GM19193 (cell line): ENCODE measurements around the gene ARHGAP28.

Experiments
- POLR2A ChIP-seq: IDR thresholded peaks from 4 replicates; pipeline ENCODE4 v1.6.1; 2011; ENCODE audit not compliant: insufficient read depth, insufficient read length; ENCODE audit errors: extremely low read depth

The ARHGAP28 gene

GRCh38 chr18:6748241-6748640 is 18.7 kb downstream of the ARHGAP28 start:
- no peak for TF ChIP-seq POLR2A

- TF ChIP-seq POLR2A, result no peak
Observed at GRCh38 chr18:6750411-6750810, 20.9 kb downstream of the ARHGAP28 start.

DNA sequence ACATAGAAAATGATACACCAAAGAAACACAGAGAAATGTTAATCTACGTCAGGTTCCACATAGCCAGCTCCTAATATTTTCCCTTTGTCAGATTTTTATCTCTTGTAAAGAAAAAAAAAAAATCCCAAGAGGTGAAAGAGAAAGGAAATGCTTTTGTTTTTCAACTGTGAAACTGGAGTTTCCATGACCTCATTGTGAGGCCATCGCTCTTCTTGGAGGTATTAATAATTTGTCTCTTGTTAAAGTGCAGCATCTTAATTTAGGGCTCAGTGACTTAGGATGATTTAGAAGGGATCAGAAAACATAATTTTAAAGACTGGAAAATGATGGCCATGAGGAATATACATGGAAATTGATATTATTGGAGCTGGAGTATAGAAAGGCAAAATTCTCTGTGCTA is 21.7 kb downstream of the ARHGAP28 start:
- TF ChIP-seq POLR2A, result no peak

DNA sequence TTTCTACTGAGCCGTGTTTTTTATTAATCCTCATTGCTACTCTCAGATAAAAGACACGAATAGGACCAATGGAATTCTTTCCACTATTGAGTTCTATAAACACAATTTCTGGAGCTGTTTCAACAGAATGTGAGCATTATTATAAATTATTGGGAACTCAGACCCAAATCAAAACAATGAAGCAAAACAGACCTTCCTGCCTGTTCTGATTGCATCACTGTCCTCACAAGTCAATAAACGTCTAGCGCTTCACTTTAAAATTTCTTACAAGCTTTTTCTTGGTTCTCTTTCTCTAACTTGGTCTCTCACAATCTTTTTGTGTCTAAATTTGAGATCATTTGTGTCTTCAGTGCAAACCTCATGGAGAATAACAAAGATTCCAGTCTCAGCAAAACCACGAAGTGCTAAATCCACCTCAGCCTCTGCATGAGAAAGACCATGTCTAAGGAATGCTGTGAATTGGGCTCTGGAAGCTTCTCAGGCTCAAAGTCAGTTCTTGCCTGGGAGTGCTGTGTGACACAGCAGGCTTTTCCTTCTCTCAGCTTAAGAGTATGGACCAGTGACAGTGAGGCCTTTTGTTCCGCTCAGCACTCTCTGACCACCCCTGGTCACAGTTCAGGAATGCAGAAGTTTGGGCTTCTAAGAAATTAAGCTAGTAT is 22.8 kb downstream of the ARHGAP28 start:
- TF ChIP-seq POLR2A, result no peak

DNA sequence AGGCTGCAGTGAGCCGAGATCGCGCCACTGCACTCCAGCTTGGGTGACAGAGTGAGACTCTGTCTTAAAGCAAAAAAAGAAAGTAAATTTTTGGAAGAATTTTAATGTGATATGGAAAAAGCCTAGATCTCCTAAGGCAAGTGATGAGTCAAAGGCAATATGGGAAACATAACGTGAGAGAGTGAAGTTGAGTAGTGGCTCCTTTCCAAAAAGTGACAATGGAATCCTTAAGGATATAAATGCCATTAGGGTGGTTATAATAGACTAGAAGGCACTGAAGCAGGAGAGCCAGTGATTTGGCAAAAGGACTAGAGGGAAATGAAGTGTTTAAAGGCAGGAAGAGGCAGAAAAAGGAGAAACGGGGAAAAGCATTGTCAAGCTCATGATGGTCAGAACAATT is 25.6 kb downstream of the ARHGAP28 start:
- no peak for TF ChIP-seq POLR2A

- no peak for TF ChIP-seq POLR2A
Observed at GRCh38 chr18:6757931-6758330, 28.4 kb downstream of the ARHGAP28 start.

DNA sequence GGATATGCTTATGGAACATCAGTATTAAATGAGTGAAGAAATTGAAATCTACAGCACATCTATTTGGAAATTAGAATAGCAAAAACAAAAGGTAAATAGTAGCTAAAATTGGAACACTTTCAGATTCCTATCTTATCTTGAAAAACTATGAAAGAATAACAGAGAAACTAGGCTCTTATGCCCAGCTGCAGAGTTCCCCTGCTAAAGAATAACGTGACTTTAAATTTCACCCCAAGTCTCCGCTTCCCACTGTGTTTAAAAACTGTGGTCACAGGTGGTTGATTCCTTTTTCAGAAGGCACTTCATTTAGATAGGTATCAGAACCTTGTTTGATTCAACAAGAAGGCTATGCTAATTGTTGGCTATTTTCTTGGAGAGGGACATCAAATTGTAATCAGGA is 30.1 kb downstream of the ARHGAP28 start:
- no peak for TF ChIP-seq POLR2A

DNA sequence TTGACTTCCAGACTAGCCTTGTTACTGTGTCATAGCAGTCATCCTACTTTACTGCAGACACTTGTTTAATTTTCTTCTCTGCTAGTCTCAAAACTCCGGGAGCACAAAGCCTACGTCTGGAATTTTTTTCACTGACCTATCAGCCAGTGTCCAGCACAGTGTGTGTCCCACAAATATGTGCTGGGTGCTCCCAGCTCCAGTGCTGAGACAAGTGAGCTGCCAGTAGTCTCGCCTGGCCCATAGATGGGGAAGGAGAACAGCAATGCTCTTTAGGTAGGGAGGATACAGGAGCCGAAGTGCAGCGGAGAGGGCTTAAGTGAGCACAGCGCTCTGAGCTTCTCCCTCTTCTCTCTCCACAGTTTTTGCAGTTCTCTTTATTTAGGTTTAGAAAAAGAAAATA is 34.0 kb downstream of the ARHGAP28 start:
- no peak for TF ChIP-seq POLR2A

DNA sequence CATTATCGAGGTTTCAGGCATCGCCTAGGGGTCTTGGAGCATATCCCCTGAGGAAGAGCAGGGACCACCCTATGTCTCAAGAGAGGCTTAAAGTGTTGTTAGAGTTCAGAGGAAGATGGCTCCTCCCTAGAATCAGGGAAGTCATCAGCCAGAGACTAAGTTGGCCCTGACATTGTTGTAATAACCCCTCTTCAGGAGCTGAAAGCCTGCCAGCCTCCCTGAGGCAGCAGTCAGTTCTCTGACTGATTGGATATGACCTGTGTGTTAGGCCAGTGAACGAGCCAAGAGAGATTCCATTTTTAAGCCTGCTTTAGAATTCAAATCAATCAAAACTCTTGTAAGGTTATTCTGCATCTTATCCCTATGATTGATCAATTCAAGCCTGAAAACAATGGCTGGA is 34.9 kb downstream of the ARHGAP28 start:
- no peak for TF ChIP-seq POLR2A

DNA sequence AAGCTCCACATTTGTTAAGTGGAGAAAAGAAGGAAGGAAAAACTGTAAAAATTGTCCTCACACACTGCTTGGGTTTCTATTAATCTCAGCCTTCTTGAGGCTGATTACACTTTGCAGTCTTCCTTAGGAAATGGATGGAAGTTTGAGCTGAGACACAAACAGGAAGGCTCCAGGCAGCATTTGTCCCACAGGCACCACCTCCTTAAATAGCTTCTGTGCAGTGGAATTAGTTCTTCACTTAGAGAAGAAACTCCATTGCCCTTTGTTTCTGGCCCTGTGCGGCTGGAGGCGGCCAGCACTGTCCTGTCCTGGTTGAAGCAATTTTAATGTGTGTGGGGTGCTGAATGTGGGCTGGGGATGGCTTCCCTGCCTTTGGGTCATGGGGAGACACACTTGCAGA is 44.3 kb downstream of the ARHGAP28 start:
- no peak for TF ChIP-seq POLR2A

GRCh38 chr18:6775237-6775636 is 45.7 kb downstream of the ARHGAP28 start:
- no peak for TF ChIP-seq POLR2A

DNA sequence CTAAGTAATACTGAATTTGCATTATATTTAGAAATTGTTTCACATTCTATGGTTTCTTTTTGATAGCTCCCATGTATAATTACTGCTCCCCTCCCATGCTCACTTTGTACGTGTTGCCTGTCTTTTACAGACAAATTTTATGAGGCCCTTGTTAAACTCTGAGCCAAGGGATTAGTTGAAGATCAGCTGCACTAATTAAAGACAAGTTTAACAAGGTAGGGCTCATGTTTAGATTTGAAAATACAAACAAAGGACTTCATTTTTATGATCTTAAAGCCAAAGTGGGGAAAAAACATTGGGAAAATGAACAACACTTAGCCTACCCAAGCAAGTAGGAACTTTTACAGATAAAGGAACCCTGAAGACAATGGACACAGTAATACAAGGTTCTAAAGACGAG is 46.2 kb downstream of the ARHGAP28 start:
- TF ChIP-seq POLR2A, result no peak

- TF ChIP-seq POLR2A, result no peak
Observed at GRCh38 chr18:6776188-6776587, 46.7 kb downstream of the ARHGAP28 start.

- no peak for TF ChIP-seq POLR2A
Observed at GRCh38 chr18:6777509-6777908, 48.0 kb downstream of the ARHGAP28 start.

- TF ChIP-seq POLR2A, result no peak
Observed at GRCh38 chr18:6778459-6779247, 49.1 kb downstream of the ARHGAP28 start.

DNA sequence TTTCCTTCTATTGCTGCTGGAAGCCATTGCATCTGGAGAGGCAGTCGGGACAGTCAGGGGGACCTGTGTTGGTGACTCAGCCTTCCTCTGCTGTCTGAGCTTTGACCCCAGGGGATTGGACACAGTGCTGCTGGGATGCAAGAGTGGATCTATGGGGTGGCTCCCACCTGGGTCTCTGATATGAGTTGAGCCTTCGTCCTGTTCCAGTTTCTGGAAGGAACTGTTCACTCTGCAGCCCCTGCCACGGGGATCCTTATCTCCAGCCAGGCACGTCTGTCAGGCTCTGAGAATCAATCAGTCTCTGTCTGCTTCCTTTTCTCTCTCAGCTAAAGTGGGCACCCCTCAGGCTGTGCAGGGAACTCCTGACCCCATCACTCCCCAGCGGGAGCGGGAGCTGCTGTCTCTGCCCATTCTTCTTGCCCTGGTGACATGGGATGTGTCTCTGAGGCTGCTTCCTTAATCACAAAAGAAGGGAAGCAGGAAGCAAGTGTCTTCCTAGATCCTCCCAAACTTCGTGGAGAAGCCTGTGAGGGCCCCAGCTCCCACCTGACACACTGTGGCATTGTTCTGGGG is 51.7 kb downstream of the ARHGAP28 start:
- TF ChIP-seq POLR2A, result no peak
